Stomach smooth muscle (tissue), 2 donors: Measurements from ENCODE around the gene BORCS5.
"Not testable (repeated sequence)": the region's sequence is repeated elsewhere in the genome, so short reads cannot be mapped to it uniquely, and the experiment has no call there.

ENCODE experiments used
- H3K27ac ChIP-seq: one replicate; pipeline ENCODE4 v1.7.0; 2013; ENCODE audit warnings: mild to moderate bottlenecking, low read length, inconsistent platforms
- H3K27me3 ChIP-seq, 2 donors: one replicate each; pipeline ENCODE4 v1.7.0; 2013; ENCODE audit warnings: low read length in 2 of 2; ENCODE audit not compliant: insufficient read depth in 2 of 2, control insufficient read depth in 1 of 2
- H3K36me3 ChIP-seq, 2 donors: one replicate each; pipeline ENCODE4 v1.7.0; 2013; ENCODE audit warnings: low read length in 2 of 2; ENCODE audit not compliant: control insufficient read depth in 2 of 2, insufficient read depth in 2 of 2
- H3K4me1 ChIP-seq: one replicate; pipeline ENCODE4 v1.7.0; 2013; ENCODE audit warnings: low read length; ENCODE audit not compliant: control insufficient read depth, insufficient read depth
- H3K4me3 ChIP-seq, 2 donors: one replicate each; pipeline ENCODE4 v1.7.0; 2013; ENCODE audit warnings: low read length in 2 of 2
- H3K9ac ChIP-seq, 2 donors: one replicate each; pipeline ENCODE4 v1.7.0; 2013; ENCODE audit warnings: low read length in 2 of 2, mild to moderate bottlenecking in 1 of 2
- H3K9me3 ChIP-seq, 2 donors: one replicate each; pipeline ENCODE4 v1.7.0; 2013; ENCODE audit warnings: low read length in 2 of 2; ENCODE audit not compliant: control insufficient read depth in 2 of 2
- donor health status: healthy.
- donor health status: Pancreatic carcinoma.

The BORCS5 gene

GRCh38 chr12:12465522-12465921 is 108.6 kb downstream of the BORCS5 start:
- H3K4me1 ChIP-seq = no peaks in the 10 kb centered on the region
- H3K36me3 ChIP-seq = peaks cover 0 to 7% of the 10 kb centered on the region in 2 donors
- no peaks in the 10 kb centered on the region for H3K27me3 ChIP-seq
- no peak overlapping the region for H3K4me3 ChIP-seq
- H3K9ac ChIP-seq = no peak overlapping the region
- no peak overlapping the region for H3K27ac ChIP-seq
- no peaks in the 10 kb centered on the region for H3K9me3 ChIP-seq

- Histone ChIP-seq H3K36me3 (peaks cover 0 to 7% of the 10 kb centered on the region in 2 donors), H3K4me1 (no peaks in the 10 kb centered on the region), H3K4me3 (no peak overlapping the region), H3K27me3 (no peaks in the 10 kb centered on the region), H3K27ac (no peak overlapping the region), H3K9me3 (no peaks in the 10 kb centered on the region), H3K9ac (no peak overlapping the region)
Measured at GRCh38 chr12:12466157-12466556, 109.3 kb downstream of the BORCS5 start.

GRCh38 chr12:12467264-12467663 is 110.4 kb downstream of the BORCS5 start:
- Histone ChIP-seq H3K9ac (no peak overlapping the region), H3K36me3 (peaks cover 0 to 7% of the 10 kb centered on the region in 2 donors), H3K9me3 (no peaks in the 10 kb centered on the region), H3K4me3 (no peak overlapping the region), H3K27me3 (no peaks in the 10 kb centered on the region), H3K4me1 (no peaks in the 10 kb centered on the region), H3K27ac (no peak overlapping the region)

GRCh38 chr12:12467688-12468261 is 110.9 kb downstream of the BORCS5 start:
- Histone ChIP-seq H3K9me3 (no peaks in the 10 kb centered on the region), H3K36me3 (peaks cover 0 to 7% of the 10 kb centered on the region in 2 donors), H3K4me1 (no peaks in the 10 kb centered on the region), H3K27ac (no peak overlapping the region), H3K27me3 (no peaks in the 10 kb centered on the region), H3K4me3 (no peak overlapping the region), H3K9ac (no peak overlapping the region)

GRCh38 chr12:12468575-12468974 is 111.7 kb downstream of the BORCS5 start:
- Histone ChIP-seq H3K36me3 (peaks cover 0 to 7% of the 10 kb centered on the region in 2 donors), H3K9me3 (no peaks in the 10 kb centered on the region), H3K27me3 (no peaks in the 10 kb centered on the region), H3K9ac (no peak overlapping the region), H3K4me1 (no peaks in the 10 kb centered on the region), H3K27ac (no peak overlapping the region), H3K4me3 (no peak overlapping the region)

GRCh38 chr12:12469386-12469785 is 112.5 kb downstream of the BORCS5 start:
- H3K36me3 ChIP-seq = peaks cover 0 to 7% of the 10 kb centered on the region in 2 donors
- H3K27me3 ChIP-seq = no peaks in the 10 kb centered on the region
- no peaks in the 10 kb centered on the region for H3K9me3 ChIP-seq
- H3K4me1 ChIP-seq = no peaks in the 10 kb centered on the region
- no peak overlapping the region for H3K27ac ChIP-seq
- H3K4me3 ChIP-seq = no peak overlapping the region
- H3K9ac ChIP-seq = no peak overlapping the region

GRCh38 chr12:12470751-12471306 is 114.0 kb downstream of the BORCS5 start:
- Histone ChIP-seq H3K9ac (no peak overlapping the region), H3K36me3 (peaks cover 5 to 11% of the 10 kb centered on the region in 2 donors), H3K4me1 (no peaks in the 10 kb centered on the region), H3K4me3 (no peak overlapping the region), H3K27me3 (no peaks in the 10 kb centered on the region), H3K9me3 (no peaks in the 10 kb centered on the region), H3K27ac (no peak overlapping the region)

- H3K27me3 ChIP-seq, H3K4me1 ChIP-seq, H3K27ac ChIP-seq, H3K4me3 ChIP-seq, H3K9ac ChIP-seq, H3K9me3 ChIP-seq: not testable (repeated sequence)
- peaks cover 14 to 22% of the 10 kb centered on the region in 2 donors for H3K36me3 ChIP-seq
Measured at GRCh38 chr12:12471982-12472961, 115.4 kb downstream of the BORCS5 start.

GRCh38 chr12:12473223-12473622 is 116.3 kb downstream of the BORCS5 start:
- no peak overlapping the region for H3K27ac ChIP-seq
- H3K4me3 ChIP-seq = no peak overlapping the region
- H3K36me3 ChIP-seq = peaks cover 18 to 25% of the 10 kb centered on the region in 2 donors
- H3K9ac ChIP-seq = no peak overlapping the region
- H3K9me3 ChIP-seq = no peaks in the 10 kb centered on the region
- H3K4me1 ChIP-seq = peaks cover 3% of the 10 kb centered on the region
- no peaks in the 10 kb centered on the region for H3K27me3 ChIP-seq

GRCh38 chr12:12474471-12474928 is 117.6 kb downstream of the BORCS5 start:
- no peak overlapping the region for H3K9ac ChIP-seq
- H3K4me3 ChIP-seq = no peak overlapping the region
- no peaks in the 10 kb centered on the region for H3K9me3 ChIP-seq
- H3K4me1 ChIP-seq = peaks cover 3% of the 10 kb centered on the region
- peaks cover 25% of the 10 kb centered on the region in 2 donors for H3K36me3 ChIP-seq
- H3K27ac ChIP-seq = no peak overlapping the region
- H3K27me3 ChIP-seq = no peaks in the 10 kb centered on the region
